ENCODE data around the gene CBL.

The CBL gene

DNA sequence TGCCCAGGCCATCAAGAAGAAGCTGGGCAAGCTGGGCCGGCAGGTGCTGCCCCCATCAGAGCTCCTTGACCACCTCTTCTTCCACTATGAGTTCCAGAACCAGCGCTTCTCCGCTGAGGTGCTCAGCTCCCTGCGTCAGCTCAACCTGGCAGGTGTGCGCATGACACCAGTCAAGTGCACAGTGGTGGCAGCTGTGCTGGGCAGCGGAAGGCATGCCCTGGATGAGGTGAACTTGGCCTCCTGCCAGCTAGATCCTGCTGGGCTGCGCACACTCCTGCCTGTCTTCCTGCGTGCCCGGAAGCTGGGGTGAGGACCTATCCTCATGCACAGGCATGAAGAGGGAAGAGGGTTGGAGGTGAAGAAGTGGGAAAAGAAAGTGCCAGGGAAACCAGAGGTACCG, 26.2 kb upstream of the CBL start:
- no peak for TF ChIP-seq TCF12 (IDR thresholded peaks at IDR 0.05; ENCODE audit: low read depth)
- no peak for TF ChIP-seq EP300 (IDR thresholded peaks at IDR 0.05; ENCODE audit: borderline replicate concordance)
- no peak for TF ChIP-seq ZBTB7A (IDR thresholded peaks at IDR 0.05; ENCODE audit: low read depth)
- TF ChIP-seq NFIC (IDR thresholded peaks at IDR 0.05) = peak; percentile 69
- no peak for TF ChIP-seq CEBPB (IDR thresholded peaks at IDR 0.05)

DNA sequence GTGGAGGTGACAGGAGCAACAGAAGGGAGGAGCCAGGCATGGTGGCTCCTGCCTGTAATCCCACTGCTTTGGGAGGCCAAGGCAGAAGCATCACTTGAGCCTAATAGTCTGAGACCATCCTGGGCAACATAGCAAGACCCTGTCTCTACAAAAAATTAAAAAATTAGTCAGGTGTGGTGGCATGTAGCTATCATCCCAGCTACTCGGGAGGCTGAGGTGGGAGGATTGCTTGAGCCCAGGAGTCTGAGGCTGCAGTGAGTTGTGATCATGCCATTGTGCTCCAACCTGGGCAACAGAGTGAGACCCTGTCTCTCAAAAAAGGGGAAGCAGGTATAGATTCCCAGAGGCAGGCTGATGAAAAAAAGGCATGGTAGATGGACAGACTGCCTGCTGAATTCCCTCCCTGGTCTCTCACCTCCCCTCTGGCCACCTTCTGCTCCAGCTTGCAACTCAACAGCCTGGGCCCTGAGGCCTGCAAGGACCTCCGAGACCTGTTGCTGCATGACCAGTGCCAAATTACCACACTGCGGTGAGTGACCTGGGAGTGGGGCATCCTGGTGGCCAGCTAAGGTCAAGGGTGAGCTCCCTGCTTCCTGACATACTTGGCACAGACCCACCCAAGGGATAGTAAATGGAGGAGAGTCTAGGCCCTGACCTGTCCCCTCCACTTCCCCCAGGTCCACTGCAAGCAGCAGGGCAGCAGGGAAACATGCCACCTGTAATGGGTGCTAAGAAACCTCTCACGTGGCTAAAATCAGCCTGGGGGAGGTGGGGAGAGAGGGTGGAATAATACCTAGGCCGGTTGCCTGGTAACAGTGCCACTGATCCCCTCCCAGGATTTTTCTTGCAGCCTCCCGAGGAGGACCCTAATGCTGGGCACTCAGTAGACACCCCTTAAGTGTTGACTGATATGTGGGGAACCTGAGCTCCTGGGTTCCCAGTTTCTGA, 25.1 kb upstream of the CBL start:
- no peak for TF ChIP-seq RAD21 (IDR thresholded peaks at IDR 0.05; ENCODE audit: low read depth)
- TF ChIP-seq CREB1 (IDR thresholded peaks at IDR 0.05; ENCODE audit: low read depth) = no peak
- TF ChIP-seq, protein P1, sequence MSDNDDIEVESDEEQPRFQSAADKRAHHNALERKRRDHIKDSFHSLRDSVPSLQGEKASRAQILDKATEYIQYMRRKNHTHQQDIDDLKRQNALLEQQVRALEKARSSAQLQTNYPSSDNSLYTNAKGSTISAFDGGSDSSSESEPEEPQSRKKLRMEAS (IDR thresholded peaks at IDR 0.05) = no peak
- no peak for TF ChIP-seq EP300 (IDR thresholded peaks at IDR 0.05; ENCODE audit: borderline replicate concordance)
- no peak for TF ChIP-seq TCF12 (IDR thresholded peaks at IDR 0.05; ENCODE audit: low read depth)
- no peak for TF ChIP-seq TAF1 (IDR thresholded peaks at IDR 0.05; ENCODE audit: low read depth)
- no peak for TF ChIP-seq CEBPB (IDR thresholded peaks at IDR 0.05)
- TF ChIP-seq, protein P2, sequence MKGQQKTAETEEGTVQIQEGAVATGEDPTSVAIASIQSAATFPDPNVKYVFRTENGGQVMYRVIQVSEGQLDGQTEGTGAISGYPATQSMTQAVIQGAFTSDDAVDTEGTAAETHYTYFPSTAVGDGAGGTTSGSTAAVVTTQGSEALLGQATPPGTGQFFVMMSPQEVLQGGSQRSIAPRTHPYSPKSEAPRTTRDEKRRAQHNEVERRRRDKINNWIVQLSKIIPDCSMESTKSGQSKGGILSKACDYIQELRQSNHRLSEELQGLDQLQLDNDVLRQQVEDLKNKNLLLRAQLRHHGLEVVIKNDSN (IDR thresholded peaks at IDR 0.05) = no peak
- TF ChIP-seq TEAD4 (IDR thresholded peaks at IDR 0.05) = no peak
- TF ChIP-seq NFIC (IDR thresholded peaks at IDR 0.05) = no peak
- no peak for TF ChIP-seq ZBTB7A (IDR thresholded peaks at IDR 0.05; ENCODE audit: low read depth)
- no peak for TF ChIP-seq FOXM1 (IDR thresholded peaks at IDR 0.05; ENCODE audit: borderline replicate concordance, low read depth)
- TF ChIP-seq, protein P3, sequence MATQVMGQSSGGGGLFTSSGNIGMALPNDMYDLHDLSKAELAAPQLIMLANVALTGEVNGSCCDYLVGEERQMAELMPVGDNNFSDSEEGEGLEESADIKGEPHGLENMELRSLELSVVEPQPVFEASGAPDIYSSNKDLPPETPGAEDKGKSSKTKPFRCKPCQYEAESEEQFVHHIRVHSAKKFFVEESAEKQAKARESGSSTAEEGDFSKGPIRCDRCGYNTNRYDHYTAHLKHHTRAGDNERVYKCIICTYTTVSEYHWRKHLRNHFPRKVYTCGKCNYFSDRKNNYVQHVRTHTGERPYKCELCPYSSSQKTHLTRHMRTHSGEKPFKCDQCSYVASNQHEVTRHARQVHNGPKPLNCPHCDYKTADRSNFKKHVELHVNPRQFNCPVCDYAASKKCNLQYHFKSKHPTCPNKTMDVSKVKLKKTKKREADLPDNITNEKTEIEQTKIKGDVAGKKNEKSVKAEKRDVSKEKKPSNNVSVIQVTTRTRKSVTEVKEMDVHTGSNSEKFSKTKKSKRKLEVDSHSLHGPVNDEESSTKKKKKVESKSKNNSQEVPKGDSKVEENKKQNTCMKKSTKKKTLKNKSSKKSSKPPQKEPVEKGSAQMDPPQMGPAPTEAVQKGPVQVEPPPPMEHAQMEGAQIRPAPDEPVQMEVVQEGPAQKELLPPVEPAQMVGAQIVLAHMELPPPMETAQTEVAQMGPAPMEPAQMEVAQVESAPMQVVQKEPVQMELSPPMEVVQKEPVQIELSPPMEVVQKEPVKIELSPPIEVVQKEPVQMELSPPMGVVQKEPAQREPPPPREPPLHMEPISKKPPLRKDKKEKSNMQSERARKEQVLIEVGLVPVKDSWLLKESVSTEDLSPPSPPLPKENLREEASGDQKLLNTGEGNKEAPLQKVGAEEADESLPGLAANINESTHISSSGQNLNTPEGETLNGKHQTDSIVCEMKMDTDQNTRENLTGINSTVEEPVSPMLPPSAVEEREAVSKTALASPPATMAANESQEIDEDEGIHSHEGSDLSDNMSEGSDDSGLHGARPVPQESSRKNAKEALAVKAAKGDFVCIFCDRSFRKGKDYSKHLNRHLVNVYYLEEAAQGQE (IDR thresholded peaks at IDR 0.05; ENCODE audit: low read depth) = no peak

DNA sequence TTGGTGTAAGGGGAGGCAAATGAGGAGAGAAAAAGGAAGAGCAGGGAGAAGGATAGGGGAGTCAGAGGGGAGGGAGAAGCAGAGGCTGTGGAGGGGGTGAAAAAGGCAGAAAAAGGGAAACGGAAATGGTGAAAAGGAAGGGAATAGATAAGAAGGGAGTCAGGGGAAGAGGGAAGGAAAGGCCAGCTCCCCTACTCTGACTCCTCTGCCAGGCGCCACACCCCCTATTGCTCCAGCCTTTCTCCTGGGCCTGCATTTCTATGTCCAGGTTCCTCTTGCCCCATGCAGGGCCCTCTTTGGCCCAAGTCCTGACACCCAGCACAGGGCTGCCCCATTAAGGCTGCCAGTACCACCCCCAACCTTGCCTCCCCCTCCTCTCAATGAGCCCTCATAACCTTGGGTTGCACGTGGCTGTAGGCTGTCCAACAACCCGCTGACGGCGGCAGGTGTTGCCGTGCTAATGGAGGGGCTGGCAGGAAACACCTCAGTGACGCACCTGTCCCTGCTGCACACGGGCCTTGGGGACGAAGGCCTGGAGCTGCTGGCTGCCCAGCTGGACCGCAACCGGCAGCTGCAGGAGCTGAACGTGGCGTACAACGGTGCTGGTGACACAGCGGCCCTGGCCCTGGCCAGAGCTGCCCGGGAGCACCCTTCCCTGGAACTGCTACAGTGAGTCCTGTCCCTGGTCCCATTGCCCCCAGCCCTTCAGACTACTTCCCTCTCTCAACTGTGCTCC, 24.3 kb upstream of the CBL start:
- TF ChIP-seq NFIC (IDR thresholded peaks at IDR 0.05) = no peak
- no peak for TF ChIP-seq TEAD4 (IDR thresholded peaks at IDR 0.05)
- TF ChIP-seq, protein P2 (IDR thresholded peaks at IDR 0.05) = no peak
- TF ChIP-seq TAF1 (IDR thresholded peaks at IDR 0.05; ENCODE audit: low read depth) = no peak
- no peak for TF ChIP-seq YY1 (IDR thresholded peaks at IDR 0.05; ENCODE audit: low read depth)
- TF ChIP-seq, protein P3 (IDR thresholded peaks at IDR 0.05; ENCODE audit: low read depth) = no peak
- no peak for TF ChIP-seq CEBPB (IDR thresholded peaks at IDR 0.05)
- no peak for TF ChIP-seq CREB1 (IDR thresholded peaks at IDR 0.05; ENCODE audit: low read depth)
- no peak for TF ChIP-seq TCF12 (IDR thresholded peaks at IDR 0.05; ENCODE audit: low read depth)
- no peak for TF ChIP-seq ZBTB7A (IDR thresholded peaks at IDR 0.05; ENCODE audit: low read depth)
- no peak for TF ChIP-seq EP300 (IDR thresholded peaks at IDR 0.05; ENCODE audit: borderline replicate concordance)
- TF ChIP-seq, protein P1 (IDR thresholded peaks at IDR 0.05) = no peak
- TF ChIP-seq RAD21 (IDR thresholded peaks at IDR 0.05; ENCODE audit: low read depth) = no peak

DNA sequence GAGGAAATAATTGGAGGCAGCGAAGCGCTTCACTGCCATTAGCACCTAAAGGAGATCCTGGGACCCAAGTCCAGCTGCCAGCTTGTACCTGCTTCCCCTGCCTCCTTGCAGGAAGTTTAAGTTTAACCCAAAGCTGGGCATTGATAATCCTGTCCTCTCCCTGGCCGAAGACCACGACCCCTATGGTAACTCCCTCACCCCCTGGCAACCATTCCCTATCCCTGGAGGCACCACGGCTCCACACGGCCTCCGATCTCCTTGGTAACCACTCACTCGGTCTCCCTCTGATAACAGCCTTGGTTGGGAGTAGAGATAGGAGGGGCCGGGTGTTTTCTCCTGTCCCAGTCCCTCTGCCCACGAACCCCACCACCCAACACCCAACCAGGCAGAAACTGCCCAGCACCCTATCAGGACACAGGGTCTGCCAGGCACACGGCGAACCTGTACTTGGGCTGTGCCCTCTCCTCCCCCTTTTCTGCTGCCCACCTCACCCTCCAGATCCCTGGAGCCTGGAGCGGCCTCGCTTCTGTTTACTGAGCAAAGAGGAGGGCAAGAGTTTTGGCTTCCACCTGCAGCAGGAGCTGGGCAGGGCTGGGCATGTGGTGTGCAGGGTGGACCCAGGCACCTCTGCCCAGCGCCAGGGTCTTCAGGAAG, 20.0 kb upstream of the CBL start:
- TF ChIP-seq FOXM1 (IDR thresholded peaks at IDR 0.05; ENCODE audit: borderline replicate concordance, low read depth) (no peak), TCF12 (IDR thresholded peaks at IDR 0.05; ENCODE audit: low read depth) (no peak), EGR1 (IDR thresholded peaks at IDR 0.05) (no peak), ZBTB7A (IDR thresholded peaks at IDR 0.05; ENCODE audit: low read depth) (no peak)

Data from Ishikawa (cell line).